Upper lobe of right lung (tissue), 1 donor: ENCODE data around the gene WRAP73. TPM values are rescaled to one million over a fixed set of nuclear protein-coding genes. Genes with fewer than 3 reads are reported as not detected.

ENCODE experiments used
- ATAC-seq: fragments of 200-7000 bp; cut with Tn5 transposase; one replicate; pipeline ENCODE4 v1.9.1; 2020; ENCODE audit warnings: mild to moderate bottlenecking, moderate library complexity
- DNase-seq: peaks from one replicate; pipeline ENCODE4 v3.0.0-alpha.2; 2020
- H3K27ac ChIP-seq: fragments of 200-600 bp; one replicate; pipeline ENCODE4 v1.8.0; 2022
- H3K27me3 ChIP-seq: fragments of 200-600 bp; one replicate; pipeline ENCODE4 v1.8.0; 2022; ENCODE audit warnings: mild to moderate bottlenecking
- H3K36me3 ChIP-seq: fragments of 200-600 bp; one replicate; pipeline ENCODE4 v1.8.0; 2022
- H3K4me1 ChIP-seq: fragments of 200-600 bp; one replicate; pipeline ENCODE4 v1.8.0; 2022
- H3K4me3 ChIP-seq: fragments of 200-600 bp; one replicate; pipeline ENCODE4 v1.8.0; 2022; ENCODE audit warnings: mild to moderate bottlenecking
- H3K9me3 ChIP-seq: fragments of 200-600 bp; one replicate; pipeline ENCODE4 v1.8.0; 2022
- intact Hi-C: fragments of 100-400 bp; cut with DNase I; formaldehyde crosslinking; loops from one replicate; pipeline ENCODE4 v1.11.0; 2022
- total RNA-seq: library from RNA; stranded (reverse); fragmentation: NEBNext Ultra II Directional; extraction: Animal tissue kit (Norgen Biotek cat#: 25700); gene quantifications from one replicate; pipeline ENCODE4 v1.2.1, GENCODE V29; 2021
- TF ChIP-seq, protein P1 (sequence below): fragments of 200-600 bp; IDR thresholded peaks from one replicate; pipeline ENCODE4 v1.8.0; 2022; ENCODE audit warnings: antibody characterized with exemption
- donor health status: DM: no; HTN: yes; CAD: no; lungs with severe emphysema.

Gene WRAP73
- total RNA-seq, 1 donor from 2014 or later: 18.5 TPM

DNA sequence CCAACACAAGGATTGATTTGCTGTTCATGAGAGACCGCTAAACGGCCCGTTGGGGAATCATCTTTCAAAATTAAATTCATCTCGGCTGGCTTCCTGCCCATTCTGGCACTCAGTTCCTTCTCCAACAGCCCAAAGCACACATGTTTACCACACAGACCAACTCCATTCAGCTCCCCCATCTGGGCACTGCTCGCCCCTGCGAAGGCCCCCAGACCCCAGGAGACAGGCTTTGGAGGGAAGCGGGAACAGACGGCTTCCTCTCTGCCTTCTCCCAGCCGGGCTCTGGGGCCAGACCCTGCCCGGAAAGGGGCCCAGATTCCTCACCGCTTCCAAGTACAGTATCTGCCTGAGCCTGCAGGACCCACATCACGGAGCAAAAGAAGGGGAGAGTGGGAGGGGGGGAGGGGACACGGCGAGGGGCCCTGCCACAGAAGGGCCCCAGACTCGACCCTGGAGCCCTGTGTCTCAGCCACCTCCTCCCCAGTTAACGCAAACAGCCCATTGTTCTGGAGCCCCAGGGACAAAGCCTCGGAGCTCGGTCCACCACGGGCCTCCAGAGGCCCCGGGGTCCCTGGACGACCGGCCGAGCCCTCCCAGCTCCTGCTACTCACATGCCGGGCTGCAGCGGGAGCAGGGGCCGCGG, 39.3 kb downstream of the WRAP73 start:
- H3K27me3 ChIP-seq: peaks cover 20% of the 10 kb centered on the region
- intact Hi-C loops: no loop called here
- peak overlapping the region; percentile 54 for H3K4me3 ChIP-seq
- peaks cover 31% of the 10 kb centered on the region for H3K4me1 ChIP-seq
- no peak for ATAC-seq
- H3K36me3 ChIP-seq: no peaks in the 10 kb centered on the region
- TF ChIP-seq, protein P1, sequence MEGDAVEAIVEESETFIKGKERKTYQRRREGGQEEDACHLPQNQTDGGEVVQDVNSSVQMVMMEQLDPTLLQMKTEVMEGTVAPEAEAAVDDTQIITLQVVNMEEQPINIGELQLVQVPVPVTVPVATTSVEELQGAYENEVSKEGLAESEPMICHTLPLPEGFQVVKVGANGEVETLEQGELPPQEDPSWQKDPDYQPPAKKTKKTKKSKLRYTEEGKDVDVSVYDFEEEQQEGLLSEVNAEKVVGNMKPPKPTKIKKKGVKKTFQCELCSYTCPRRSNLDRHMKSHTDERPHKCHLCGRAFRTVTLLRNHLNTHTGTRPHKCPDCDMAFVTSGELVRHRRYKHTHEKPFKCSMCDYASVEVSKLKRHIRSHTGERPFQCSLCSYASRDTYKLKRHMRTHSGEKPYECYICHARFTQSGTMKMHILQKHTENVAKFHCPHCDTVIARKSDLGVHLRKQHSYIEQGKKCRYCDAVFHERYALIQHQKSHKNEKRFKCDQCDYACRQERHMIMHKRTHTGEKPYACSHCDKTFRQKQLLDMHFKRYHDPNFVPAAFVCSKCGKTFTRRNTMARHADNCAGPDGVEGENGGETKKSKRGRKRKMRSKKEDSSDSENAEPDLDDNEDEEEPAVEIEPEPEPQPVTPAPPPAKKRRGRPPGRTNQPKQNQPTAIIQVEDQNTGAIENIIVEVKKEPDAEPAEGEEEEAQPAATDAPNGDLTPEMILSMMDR: no peak
- no peaks in the 10 kb centered on the region for H3K9me3 ChIP-seq
- peak overlapping the region; percentile 17 for H3K27ac ChIP-seq
- no peak for DNase-seq

DNA sequence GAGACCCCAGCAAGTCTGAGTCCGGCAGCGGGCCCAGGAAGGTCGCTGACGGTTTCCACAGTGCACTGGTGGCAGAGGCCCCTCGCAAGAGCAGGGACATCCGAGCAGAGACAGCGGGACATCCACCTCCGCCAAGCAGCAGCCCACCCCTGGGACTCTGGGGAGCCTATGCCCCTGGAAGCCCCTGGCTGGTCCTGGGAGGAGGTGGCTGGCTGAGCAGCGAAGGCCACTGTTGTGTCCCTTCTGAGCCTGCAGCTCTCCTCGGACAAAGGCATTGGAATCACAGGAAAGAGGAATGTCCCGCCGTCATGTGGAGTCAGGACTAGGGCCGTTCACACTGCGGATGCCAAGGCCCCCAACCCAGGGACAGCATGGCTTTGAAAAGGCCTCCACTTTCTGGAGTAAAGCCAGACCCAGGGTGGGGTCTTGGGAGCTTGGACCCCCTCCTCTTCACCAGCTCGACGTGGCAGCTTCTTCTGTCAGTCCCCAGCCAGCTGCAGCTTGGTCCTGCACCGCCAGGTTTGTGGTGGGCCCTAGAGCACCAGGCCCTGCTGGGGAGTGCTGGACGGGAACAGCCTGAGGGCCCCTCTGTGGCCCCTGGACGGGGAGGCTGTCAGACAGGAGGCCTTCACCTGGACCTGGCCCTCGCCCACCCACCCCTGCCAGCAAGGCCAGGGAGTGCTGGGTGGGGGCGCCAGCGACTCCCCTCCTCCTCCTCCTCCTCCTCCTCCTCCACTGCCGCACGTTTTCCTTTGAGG, 40.0 kb downstream of the WRAP73 start:
- DNase-seq: no peak
- peak overlapping the region; percentile 54 for H3K4me3 ChIP-seq
- ATAC-seq: no peak

DNA sequence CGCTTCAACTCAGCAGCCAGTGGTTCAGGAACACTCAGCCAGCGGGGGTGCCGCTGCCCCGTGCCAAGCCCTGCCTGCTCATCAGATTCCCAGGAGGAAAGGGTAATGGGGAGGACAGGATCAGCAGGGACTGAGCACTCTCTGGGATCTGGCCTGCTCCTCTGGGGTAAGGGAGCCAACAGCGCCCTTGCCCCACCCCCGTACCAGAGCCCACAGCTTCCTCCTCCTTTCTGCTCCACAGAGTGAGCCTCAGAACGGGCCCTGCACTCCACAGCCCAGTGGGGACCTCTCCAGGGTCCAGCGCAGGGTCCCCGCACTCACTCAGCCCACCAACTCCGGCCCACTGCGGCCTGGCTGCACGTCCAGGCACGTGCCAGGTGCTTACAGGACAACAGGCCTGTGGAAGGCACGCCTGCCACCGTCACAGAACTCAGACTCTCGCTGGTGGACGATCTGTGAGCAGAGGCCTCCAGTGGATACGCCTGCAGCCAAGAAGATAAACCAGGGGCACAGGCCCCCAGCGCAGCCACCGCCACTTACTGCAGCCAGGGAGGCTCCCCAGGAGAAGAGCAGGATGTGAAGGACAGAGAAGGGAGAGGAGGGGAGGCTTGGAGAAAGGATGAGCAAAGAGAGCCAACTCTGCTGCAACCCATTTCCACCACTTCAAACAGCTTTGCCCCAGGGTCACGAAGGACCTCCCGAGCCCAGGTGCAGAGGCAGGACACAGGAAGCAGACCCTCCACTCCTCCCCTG, 40.7 kb downstream of the WRAP73 start:
- ATAC-seq: no peak
- Histone ChIP-seq H3K27me3 (peaks cover 20% of the 10 kb centered on the region), H3K27ac (no peak overlapping the region), H3K4me1 (peaks cover 30% of the 10 kb centered on the region), H3K36me3 (no peaks in the 10 kb centered on the region), H3K4me3 (no peak overlapping the region), H3K9me3 (no peaks in the 10 kb centered on the region)
- intact Hi-C loops: no loop called here
- TF ChIP-seq, protein P1: no peak
- no peak for DNase-seq

More for the DNA sequence above, 40.0 kb downstream of the WRAP73 start:
- H3K9me3 ChIP-seq: no peaks in the 10 kb centered on the region
- H3K36me3 ChIP-seq: no peaks in the 10 kb centered on the region
- H3K27me3 ChIP-seq: peaks cover 20% of the 10 kb centered on the region
- TF ChIP-seq, protein P1: no peak
- intact Hi-C loops: no loop called here
- H3K4me1 ChIP-seq: peaks cover 31% of the 10 kb centered on the region
- H3K27ac ChIP-seq: no peak overlapping the region

DNA sequence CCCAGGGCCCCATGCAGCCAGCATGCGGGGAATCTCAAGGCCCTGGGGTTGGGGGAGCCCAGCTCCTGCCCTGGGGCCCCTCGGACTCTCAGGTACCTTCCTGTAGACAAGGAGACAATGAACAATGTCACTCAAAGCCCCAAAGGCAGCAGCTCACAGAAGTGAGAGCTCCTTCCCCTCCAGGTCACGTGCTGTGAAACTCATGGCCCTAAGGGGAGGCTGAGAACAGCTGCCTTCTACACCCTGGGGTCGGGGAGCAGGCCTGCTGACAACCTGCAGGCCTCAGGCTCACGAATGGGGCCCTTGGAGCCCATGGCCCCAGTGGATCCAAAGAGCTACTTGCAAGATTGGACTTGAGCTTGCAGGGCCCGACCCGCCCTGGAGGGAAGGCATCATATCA, 41.7 kb downstream of the WRAP73 start:
- Histone ChIP-seq H3K27me3 (peaks cover 20% of the 10 kb centered on the region), H3K9me3 (no peaks in the 10 kb centered on the region), H3K36me3 (no peaks in the 10 kb centered on the region), H3K4me3 (no peak overlapping the region), H3K27ac (no peak overlapping the region), H3K4me1 (peaks cover 23% of the 10 kb centered on the region)
- TF ChIP-seq, protein P1: no peak
- DNase-seq: no peak
- intact Hi-C loops: no loop called here
- ATAC-seq: no peak

DNA sequence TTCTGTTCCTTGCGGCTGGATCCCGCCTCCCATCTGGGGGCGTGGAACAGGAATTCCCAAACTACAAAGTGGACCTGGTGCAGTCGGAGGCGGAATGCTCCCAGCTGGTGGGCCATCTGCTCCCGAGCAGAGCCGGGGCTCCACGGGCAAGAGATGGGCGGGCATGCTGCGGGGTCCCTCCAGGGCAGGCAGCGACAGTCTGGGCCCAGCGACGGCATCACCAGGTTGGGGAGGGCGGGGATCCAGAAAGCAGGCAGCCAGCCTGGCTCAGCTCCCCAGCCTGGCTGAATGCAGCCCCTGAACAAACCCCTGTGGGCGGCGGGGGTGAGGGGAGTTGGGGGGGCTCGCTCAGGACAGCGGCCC, 42.2 kb downstream of the WRAP73 start:
- H3K9me3 ChIP-seq: no peaks in the 10 kb centered on the region
- TF ChIP-seq, protein P1: no peak
- intact Hi-C loops: no loop called here
- H3K27ac ChIP-seq: no peak overlapping the region
- no peak overlapping the region for H3K4me3 ChIP-seq
- peaks cover 20% of the 10 kb centered on the region for H3K27me3 ChIP-seq
- ATAC-seq (no peak), DNase-seq (no peak)
- no peaks in the 10 kb centered on the region for H3K36me3 ChIP-seq
- peaks cover 22% of the 10 kb centered on the region for H3K4me1 ChIP-seq
